Neural cell (in vitro differentiated cells): ENCODE results near the gene LAMA5. TPM values are rescaled to one million over a fixed set of nuclear protein-coding genes. Genes with fewer than 3 reads are reported as not detected.

Source experiments
- H2AFZ ChIP-seq: fragments of 200-600, 300-800 bp; sonication (generic), shearing (Covaris generic); 2 replicates; pipeline ENCODE4 v1.6.0; 2014; ENCODE audit warnings: low read depth, mild to moderate bottlenecking, antibody characterized with exemption, low read length, moderate library complexity
- H3F3A ChIP-seq: fragments of 200-600 bp; shearing (Covaris generic); 2 replicates; pipeline ENCODE4 v1.6.1; 2016; ENCODE audit warnings: mild to moderate bottlenecking, moderate library complexity, mixed read lengths, antibody characterized with exemption, low read length; ENCODE audit not compliant: insufficient read depth, poor library complexity, severe bottlenecking
- H3K27ac ChIP-seq: fragments of 200-600, 300-800 bp; sonication (generic), shearing (Covaris generic); 2 replicates; pipeline ENCODE4 v1.5.1; 2014; ENCODE audit warnings: mild to moderate bottlenecking, low read length, moderate library complexity
- H3K27me3 ChIP-seq: fragments of 300-800, 200-600 bp; sonication (generic), shearing (Covaris generic); 2 replicates; pipeline ENCODE4 v1.6.0; 2014; ENCODE audit warnings: mild to moderate bottlenecking, low read depth, low read length, moderate library complexity; ENCODE audit not compliant: insufficient read depth
- H3K36me3 ChIP-seq: fragments of 300-800, 200-600 bp; sonication (generic), shearing (Covaris generic); 2 replicates; pipeline ENCODE4 v1.5.1; 2014; ENCODE audit warnings: mild to moderate bottlenecking, antibody characterized with exemption, low read length, moderate library complexity; ENCODE audit not compliant: insufficient read depth
- H3K4me2 ChIP-seq: fragments of 300-800, 200-600 bp; sonication (generic), shearing (Covaris generic); 2 replicates; pipeline ENCODE4 v1.6.0; 2014; ENCODE audit warnings: mild to moderate bottlenecking, low read length
- H3K4me3 ChIP-seq: fragments of 300-800, 200-600 bp; sonication (generic), shearing (Covaris generic); 2 replicates; pipeline ENCODE4 v1.5.1; 2014; ENCODE audit warnings: mild to moderate bottlenecking, low read length, moderate library complexity
- H3K79me2 ChIP-seq: fragments of 200-600 bp; shearing (Covaris generic); replicated peaks from 2 replicates; pipeline ENCODE4 v1.6.0; 2014; ENCODE audit warnings: mild to moderate bottlenecking, low read length, moderate library complexity; ENCODE audit not compliant: insufficient read depth
- H3K9ac ChIP-seq: fragments of 300-800, 200-600 bp; sonication (generic), shearing (Covaris generic); 2 replicates; pipeline ENCODE4 v1.6.1; 2016; ENCODE audit warnings: mild to moderate bottlenecking, low read length, mixed read lengths
- H3K9me2 ChIP-seq: fragments of 200-600 bp; shearing (Covaris generic); 2 replicates; pipeline ENCODE4 v1.6.1; 2016; ENCODE audit warnings: mild to moderate bottlenecking, low read length, mixed read lengths; ENCODE audit not compliant: insufficient read depth
- H3K9me3 ChIP-seq: fragments of 200-600, 300-800 bp; sonication (generic), shearing (Covaris generic); 2 replicates; pipeline ENCODE4 v1.6.1; 2016; ENCODE audit warnings: mild to moderate bottlenecking, mixed run types, low read length, moderate library complexity, mixed read lengths
- H4K20me1 ChIP-seq: fragments of 200-600 bp; shearing (Covaris generic); 2 replicates; pipeline ENCODE4 v1.6.1; 2016; ENCODE audit warnings: mild to moderate bottlenecking, mixed run types; ENCODE audit not compliant: insufficient read depth
- EP300 ChIP-seq: fragments of 450-650 bp; conservative IDR thresholded peaks from 2 replicates; pipeline ENCODE4 v1.6.1; 2014; ENCODE audit warnings: antibody characterized with exemption, mild to moderate bottlenecking, moderate library complexity; ENCODE audit not compliant: poor library complexity, severe bottlenecking
- EZH2 ChIP-seq: fragments of 200-600, 300-800 bp; shearing (Covaris generic), sonication (generic); IDR thresholded peaks from 2 replicates; pipeline ENCODE4 v1.6.1; 2014; ENCODE audit warnings: antibody characterized with exemption, low read length, borderline replicate concordance, mild to moderate bottlenecking; ENCODE audit not compliant: insufficient read depth, poor library complexity, severe bottlenecking
- MXI1 ChIP-seq: fragments of 450-650 bp; conservative IDR thresholded peaks from 2 replicates; pipeline ENCODE4 v1.6.1; 2014; ENCODE audit warnings: antibody characterized with exemption, mild to moderate bottlenecking; ENCODE audit not compliant: poor library complexity, severe bottlenecking
- POLR2AphosphoS5 ChIP-seq: IDR thresholded peaks from 2 replicates; pipeline ENCODE4 v1.6.1; 2012
- RAD21 ChIP-seq: fragments of 450-650 bp; conservative IDR thresholded peaks from 2 replicates; pipeline ENCODE4 v1.6.1; 2014; ENCODE audit warnings: antibody characterized with exemption, mild to moderate bottlenecking, moderate library complexity
- REST ChIP-seq: IDR thresholded peaks from 2 replicates; pipeline ENCODE4 v1.6.1; 2012; ENCODE audit warnings: borderline replicate concordance
- SMC3 ChIP-seq: fragments of 450-650 bp; conservative IDR thresholded peaks from 2 replicates; pipeline ENCODE4 v1.6.1; 2014; ENCODE audit warnings: antibody characterized with exemption, mild to moderate bottlenecking, moderate library complexity; ENCODE audit not compliant: poor library complexity
- TAF1 ChIP-seq: IDR thresholded peaks from 2 replicates; pipeline ENCODE4 v1.6.1; 2012; ENCODE audit warnings: low read depth
- polyA plus RNA-seq: library from polyadenylated mRNA; depleted of rRNA; stranded (reverse); fragments of >200 nt; gene quantifications from 2 replicates; pipeline ENCODE4 v1.2.3, GENCODE V29; 2014
- TF ChIP-seq, protein P1 (sequence below): fragments of 450-650 bp; IDR thresholded peaks from 2 replicates; pipeline ENCODE4 v1.5.1; 2014; ENCODE audit warnings: antibody characterized with exemption, mild to moderate bottlenecking, moderate library complexity; ENCODE audit not compliant: poor library complexity, severe bottlenecking

Gene LAMA5
- polyA plus RNA-seq, 1 donor from 2014 or later, result 27.2 TPM

DNA sequence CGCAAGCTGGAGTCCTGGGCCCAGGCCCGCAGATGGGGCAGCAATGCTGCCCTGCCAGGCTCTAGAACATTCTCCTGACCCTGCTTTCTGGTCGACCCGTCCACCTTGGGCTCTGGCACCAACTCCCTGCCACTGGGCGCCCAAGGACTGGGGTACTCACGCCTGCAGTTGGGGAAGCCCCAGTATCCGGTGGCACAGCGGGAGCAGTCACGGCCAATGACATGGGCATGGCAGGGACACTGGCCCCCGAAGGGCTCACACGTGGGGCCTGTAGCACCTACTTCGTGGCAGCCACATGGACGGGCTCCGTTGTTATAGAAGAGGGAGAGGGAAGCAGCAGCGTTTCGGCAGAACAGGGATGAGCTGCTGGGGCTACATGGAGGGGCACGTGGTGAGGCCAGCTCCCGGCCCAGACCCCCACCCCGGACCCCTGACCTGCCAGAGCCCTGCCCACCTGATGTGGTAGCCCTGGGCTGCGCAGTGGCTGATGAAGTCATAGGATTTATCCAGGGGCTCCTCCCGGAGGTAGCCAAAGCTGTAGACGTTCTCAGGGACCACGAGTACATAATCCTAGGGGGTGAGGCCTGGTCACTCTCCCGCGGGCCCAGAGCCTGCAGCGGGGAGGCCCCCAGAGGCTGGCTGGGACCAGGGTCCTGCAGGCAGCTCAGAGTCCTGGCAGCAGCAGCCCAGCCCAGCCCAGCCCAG lies 38.3 kb downstream of the LAMA5 start:
- no peaks in the 10 kb centered on the region for H3K9me3 ChIP-seq
- no peak overlapping the region for H3K4me3 ChIP-seq
- H3K9me2 ChIP-seq, result no peaks in the 10 kb centered on the region
- H2AFZ ChIP-seq, result no peak overlapping the region
- H3K79me2 ChIP-seq, result no peaks in the 10 kb centered on the region
- H3K36me3 ChIP-seq, result no peaks in the 10 kb centered on the region
- TF ChIP-seq RAD21, result no peak
- no peak for TF ChIP-seq EZH2
- TF ChIP-seq TAF1, result no peak
- TF ChIP-seq POLR2AphosphoS5, result no peak
- TF ChIP-seq SMC3, result no peak
- no peak for TF ChIP-seq EP300
- TF ChIP-seq, protein P1, sequence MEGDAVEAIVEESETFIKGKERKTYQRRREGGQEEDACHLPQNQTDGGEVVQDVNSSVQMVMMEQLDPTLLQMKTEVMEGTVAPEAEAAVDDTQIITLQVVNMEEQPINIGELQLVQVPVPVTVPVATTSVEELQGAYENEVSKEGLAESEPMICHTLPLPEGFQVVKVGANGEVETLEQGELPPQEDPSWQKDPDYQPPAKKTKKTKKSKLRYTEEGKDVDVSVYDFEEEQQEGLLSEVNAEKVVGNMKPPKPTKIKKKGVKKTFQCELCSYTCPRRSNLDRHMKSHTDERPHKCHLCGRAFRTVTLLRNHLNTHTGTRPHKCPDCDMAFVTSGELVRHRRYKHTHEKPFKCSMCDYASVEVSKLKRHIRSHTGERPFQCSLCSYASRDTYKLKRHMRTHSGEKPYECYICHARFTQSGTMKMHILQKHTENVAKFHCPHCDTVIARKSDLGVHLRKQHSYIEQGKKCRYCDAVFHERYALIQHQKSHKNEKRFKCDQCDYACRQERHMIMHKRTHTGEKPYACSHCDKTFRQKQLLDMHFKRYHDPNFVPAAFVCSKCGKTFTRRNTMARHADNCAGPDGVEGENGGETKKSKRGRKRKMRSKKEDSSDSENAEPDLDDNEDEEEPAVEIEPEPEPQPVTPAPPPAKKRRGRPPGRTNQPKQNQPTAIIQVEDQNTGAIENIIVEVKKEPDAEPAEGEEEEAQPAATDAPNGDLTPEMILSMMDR, result no peak
- TF ChIP-seq REST, result no peak
- TF ChIP-seq MXI1, result no peak
- no peaks in the 10 kb centered on the region for H4K20me1 ChIP-seq
- no peak overlapping the region for H3K9ac ChIP-seq
- no peak overlapping the region for H3K4me2 ChIP-seq
- H3K27me3 ChIP-seq, result no peaks in the 10 kb centered on the region
- H3F3A ChIP-seq, result no peaks in the 10 kb centered on the region
- no peak overlapping the region for H3K27ac ChIP-seq

GRCh38 chr20:62327726-62328495 lies 39.2 kb downstream of the LAMA5 start:
- Histone ChIP-seq H4K20me1 (no peaks in the 10 kb centered on the region), H3K9ac (no peak overlapping the region), H3K9me2 (no peaks in the 10 kb centered on the region), H3K4me2 (no peak overlapping the region), H3K79me2 (no peaks in the 10 kb centered on the region), H2AFZ (no peak overlapping the region), H3K36me3 (no peaks in the 10 kb centered on the region), H3K27ac (no peak overlapping the region), H3K4me3 (no peak overlapping the region), H3K27me3 (no peaks in the 10 kb centered on the region), H3K9me3 (no peaks in the 10 kb centered on the region), H3F3A (no peaks in the 10 kb centered on the region)
- TF ChIP-seq EZH2, result no peak
- TF ChIP-seq RAD21, result no peak
- no peak for TF ChIP-seq SMC3
- TF ChIP-seq, protein P1, result no peak
